ENCODE measurements around the gene TAB2. TPM values are rescaled to one million over a fixed set of nuclear protein-coding genes. Genes with fewer than 3 reads are reported as not detected.

TAB2 gene
- total and polyA plus RNA-seq, 2 of the 8 experiments (the other 6 are each of a cell fraction or from before 2014, with no cell fraction given), result 40.4 to 63.0 TPM

GRCh38 chr6:149359440-149359839, 41.9 kb downstream of the TAB2 start (continued):
- no peak for TF ChIP-seq CHD7 (IDR thresholded peaks at IDR 0.05; ENCODE audit: insufficient replicate concordance, low read length)
- no peak for TF ChIP-seq JUND (IDR thresholded peaks at IDR 0.05; ENCODE audit: low read length)
- TF ChIP-seq EZH2 (IDR thresholded peaks at IDR 0.05; ENCODE audit: low read depth, low read length, severe bottlenecking), result no peak
